BJ (cell line): Measurements from ENCODE around the gene TDP1. TPM values are rescaled to one million over a fixed set of nuclear protein-coding genes. Genes with fewer than 3 reads are reported as not detected.

ENCODE experiments used
- CTCF ChIA-PET: fragments of 350-600 bp; formaldehyde crosslinking; extraction: SDS; loops from one replicate; lab custom pipeline; 2021; ENCODE audit warnings: antibody characterized with exemption, inconsistent platforms; lab: Yijun Ruan, JAX
- POLR2A ChIA-PET: fragments of 300-600 bp; sonication (Branson Sonifier 250); formaldehyde crosslinking; extraction: SDS; loops from one replicate; lab custom pipeline; 2021; ENCODE audit warnings: antibody characterized with exemption; lab: Charles Lee
- DNase-seq: peaks from one replicate; pipeline ENCODE4 v3.0.0-alpha.2; 2011; ENCODE audit warnings: low read depth
- H3K27me3 ChIP-seq: 2 replicates; pipeline ENCODE4 v1.6.0; 2011; ENCODE audit warnings: low read length; ENCODE audit not compliant: control insufficient read depth, insufficient read depth
- H3K36me3 ChIP-seq: 2 replicates; pipeline ENCODE4 v1.5.1; 2011; ENCODE audit warnings: low read length; ENCODE audit not compliant: control insufficient read depth, insufficient read depth
- H3K4me3 ChIP-seq: 2 replicates; pipeline ENCODE4 v1.5.1; 2011; ENCODE audit warnings: low read depth, mild to moderate bottlenecking, control low read depth, low read length
- CTCF ChIP-seq: IDR thresholded peaks from 2 replicates; pipeline ENCODE4 v1.5.1; 2011; ENCODE audit warnings: low read depth, mild to moderate bottlenecking, control low read depth, inconsistent platforms, low read length, moderate library complexity; ENCODE audit not compliant: insufficient read depth
- polyA plus RNA-seq: library from polyadenylated mRNA; depleted of rRNA; stranded (reverse); fragments of >200 nt; gene quantifications from 2 replicates; pipeline ENCODE4 v1.2.3, GENCODE V29; 2011

Gene TDP1
- polyA plus RNA-seq, 1 experiment = 18.8 TPM

- ChIA-PET POLR2A (no interaction called here), CTCF (interaction anchor here (0.6 to 3.1 kb wide), 3 partner anchors 13 to 1146 kb away, joined by 3 to 13 read pairs (median 12); no protein-coding TSS in a partner anchor)
- Histone ChIP-seq H3K36me3 (peaks cover 9% of the 10 kb centered on the region), H3K27me3 (no peaks in the 10 kb centered on the region), H3K4me3 (no peak overlapping the region)
- no peak for DNase-seq
- TF ChIP-seq CTCF = no peak
These were observed 4.2 kb downstream of the TDP1 start for GRCh38 chr14:89959853-89960445.

- Histone ChIP-seq H3K36me3 (peaks cover 12% of the 10 kb centered on the region), H3K4me3 (no peak overlapping the region), H3K27me3 (no peaks in the 10 kb centered on the region)
- ChIA-PET POLR2A (no interaction called here), CTCF (interaction anchor here (2.9 to 3.1 kb wide), 2 partner anchors 12 to 275 kb away, joined by 12 to 13 read pairs; no protein-coding TSS in a partner anchor)
- no peak for DNase-seq
- no peak for TF ChIP-seq CTCF
These were observed 5.2 kb downstream of the TDP1 start for GRCh38 chr14:89960914-89961313.

- CTCF ChIA-PET = interaction anchor here (4.1 kb wide), 1 partner anchor 10 kb away, joined by 23 read pairs; no protein-coding TSS in a partner anchor
- no peak for DNase-seq
- Histone ChIP-seq H3K4me3 (no peak overlapping the region), H3K36me3 (peaks cover 10% of the 10 kb centered on the region), H3K27me3 (no peaks in the 10 kb centered on the region)
- TF ChIP-seq CTCF = no peak
- POLR2A ChIA-PET = no interaction called here
These were observed 7.7 kb downstream of the TDP1 start for GRCh38 chr14:89963288-89963978.

GRCh38 chr14:89965839-89966238 is 10.1 kb downstream of the TDP1 start:
- Histone ChIP-seq H3K27me3 (no peaks in the 10 kb centered on the region), H3K36me3 (peaks cover 10% of the 10 kb centered on the region), H3K4me3 (no peak overlapping the region)
- DNase-seq = no peak
- no peak for TF ChIP-seq CTCF
- ChIA-PET POLR2A (no interaction called here), CTCF (interaction anchor here (0.5 to 4.1 kb wide), 3 partner anchors 7 to 269 kb away, joined by 3 to 23 read pairs (median 14); no protein-coding TSS in a partner anchor)

- H3K4me3 ChIP-seq = no peak overlapping the region
- TF ChIP-seq CTCF = peak; percentile 94
- CTCF ChIA-PET = interaction anchor here (0.6 to 7.6 kb wide), 25 partner anchors 9 to 1200 kb away, joined by 3 to 156 read pairs (median 4); partner anchors contain the start of gene TDP1
- peaks cover 6% of the 10 kb centered on the region for H3K36me3 ChIP-seq
- no peak for DNase-seq
- POLR2A ChIA-PET = interaction anchor here (0.6 kb wide), 1 partner anchor 9 kb away, joined by 4 read pairs; no protein-coding TSS in a partner anchor
- H3K27me3 ChIP-seq = no peaks in the 10 kb centered on the region
These were observed 17.6 kb downstream of the TDP1 start for GRCh38 chr14:89973234-89973823.
